Natural killer cell (primary cell): ENCODE data around the gene RAP1A. TPM values are rescaled to one million over a fixed set of nuclear protein-coding genes. Genes with fewer than 3 reads are reported as not detected.
A peak's percentile ranks its signal among the peaks of the same experiment; 100 is the strongest.

Experiments used
- ATAC-seq, 3 donors: fragments of 150-1000 bp in 2 of 3; fragments of 200-7000 bp in 1 of 3; cut with Tn5 transposase; 1 replicate in 1 of 3; 2 replicates in 2 of 3; pipeline ENCODE4 v1.10.0; 2021; ENCODE audit warnings: mild to moderate bottlenecking in 2 of 3, moderate library complexity in 2 of 3
- DNase-seq, 2 donors: peaks; one replicate each; pipeline versions ENCODE4 v3.0.0 to v3.0.0-alpha.2; 2013 to 2021; ENCODE audit warnings: mixed read lengths in 1 of 2
- H3K27ac ChIP-seq: one replicate; pipeline ENCODE4 v1.5.1; 2013; ENCODE audit warnings: mild to moderate bottlenecking, low read length
- H3K27me3 ChIP-seq: one replicate; pipeline ENCODE4 v1.6.1; 2013; ENCODE audit warnings: low read length; ENCODE audit not compliant: control insufficient read depth, insufficient read depth
- H3K36me3 ChIP-seq: one replicate; pipeline ENCODE4 v1.6.1; 2013; ENCODE audit warnings: low read length; ENCODE audit not compliant: control insufficient read depth, insufficient read depth
- H3K4me1 ChIP-seq: one replicate; pipeline ENCODE4 v1.6.1; 2013; ENCODE audit warnings: low read length; ENCODE audit not compliant: control insufficient read depth, insufficient read depth
- H3K4me3 ChIP-seq: one replicate; pipeline ENCODE4 v1.5.1; 2013; ENCODE audit warnings: low read length
- H3K9me3 ChIP-seq: one replicate; pipeline ENCODE4 v1.6.1; 2013; ENCODE audit warnings: low read length; ENCODE audit not compliant: control insufficient read depth, insufficient read depth
- H3K27ac Mint-ChIP-seq, 2 donors: one replicate each; pipeline ENCODE4 v1.8.0; 2022; ENCODE audit warnings: mild to moderate bottlenecking in 2 of 2, mixed read lengths in 2 of 2, moderate library complexity in 1 of 2
- H3K27me3 Mint-ChIP-seq, 2 donors: one replicate each; pipeline ENCODE4 v1.8.0; 2022; ENCODE audit warnings: low read depth in 2 of 2, mixed read lengths in 2 of 2
- H3K36me3 Mint-ChIP-seq: one replicate; pipeline ENCODE4 v1.8.0; 2022; ENCODE audit warnings: mixed read lengths
- H3K4me1 Mint-ChIP-seq, 2 donors: one replicate each; pipeline ENCODE4 v1.8.0; 2022; ENCODE audit warnings: mixed read lengths in 2 of 2
- H3K4me3 Mint-ChIP-seq: one replicate; pipeline ENCODE4 v1.8.0; 2022; ENCODE audit warnings: mild to moderate bottlenecking, moderate library complexity, mixed read lengths
- H3K9me3 Mint-ChIP-seq, 2 donors: one replicate each; pipeline ENCODE4 v1.8.0; 2022; ENCODE audit warnings: mixed read lengths in 2 of 2
- WGBS: methylation state at CpG from one replicate; pipeline ENCODE4 v1.1.7; 2013; ENCODE audit warnings: missing lambda C conversion rate; ENCODE audit not compliant: insufficient coverage; 5-methylcytosine and 5-hydroxymethylcytosine counted together
- intact Hi-C: fragments of 100-400 bp; cut with micrococcal nuclease; formaldehyde crosslinking; loops from one replicate; pipeline ENCODE4 v1.14.2; 2022
- total RNA-seq, 4 donors: library from RNA; stranded (reverse); fragments of 120-200 nt in 1 of 4; gene quantifications; one replicate each; pipeline versions ENCODE4 v1.2.3 to v1.2.4, GENCODE V29; 2013 to 2022
- TF ChIP-seq, protein P1 (sequence below): fragments of 200-600 bp; IDR thresholded peaks from one replicate; pipeline ENCODE4 v1.8.0; 2022; ENCODE audit warnings: antibody characterized with exemption

The RAP1A gene
- total RNA-seq, 3 donors from 2014 or later (not counting 1 experiment from before 2014, with no cell fraction given): 83.7 to 112 (median 104) TPM

DNA sequence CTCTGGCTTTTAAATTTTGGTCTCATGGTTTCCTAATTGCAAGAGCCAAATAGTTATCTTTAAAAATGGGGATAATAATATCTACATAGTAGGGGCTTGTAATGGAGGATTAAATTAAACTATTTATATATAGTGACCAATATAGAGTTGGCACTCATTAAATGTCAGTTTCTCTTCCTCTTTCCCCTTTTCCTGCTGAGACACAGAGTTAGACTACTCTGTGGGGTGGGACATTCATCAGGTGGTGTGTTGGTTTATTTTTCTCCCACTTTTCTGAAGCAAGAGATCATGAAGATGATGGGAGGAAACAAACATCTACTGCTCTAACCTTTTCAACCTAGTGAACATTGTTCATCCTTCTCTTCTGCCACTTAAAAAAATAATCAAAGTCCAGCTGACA lies 17.3 kb upstream of the RAP1A start:
- Mint-ChIP-seq H3K27me3 (no peaks in the 10 kb centered on the region), H3K27ac (peak overlapping the region; percentile 85 to 89), H3K4me1 (peaks cover 65 to 79% of the 10 kb centered on the region in 2 donors), H3K9me3 (no peaks in the 10 kb centered on the region), H3K4me3 (no peak overlapping the region), H3K36me3 (no peaks in the 10 kb centered on the region)
- DNase-seq (no peak), ATAC-seq (no peak)
- H3K4me3 ChIP-seq: no peak overlapping the region
- peak overlapping the region; percentile 3 for H3K27ac ChIP-seq
- intact Hi-C loops: no loop called here
- H3K4me1 ChIP-seq: peaks cover 58% of the 10 kb centered on the region
- H3K9me3 ChIP-seq: no peaks in the 10 kb centered on the region
- no peaks in the 10 kb centered on the region for H3K36me3 ChIP-seq
- no peaks in the 10 kb centered on the region for H3K27me3 ChIP-seq
- TF ChIP-seq, protein P1, sequence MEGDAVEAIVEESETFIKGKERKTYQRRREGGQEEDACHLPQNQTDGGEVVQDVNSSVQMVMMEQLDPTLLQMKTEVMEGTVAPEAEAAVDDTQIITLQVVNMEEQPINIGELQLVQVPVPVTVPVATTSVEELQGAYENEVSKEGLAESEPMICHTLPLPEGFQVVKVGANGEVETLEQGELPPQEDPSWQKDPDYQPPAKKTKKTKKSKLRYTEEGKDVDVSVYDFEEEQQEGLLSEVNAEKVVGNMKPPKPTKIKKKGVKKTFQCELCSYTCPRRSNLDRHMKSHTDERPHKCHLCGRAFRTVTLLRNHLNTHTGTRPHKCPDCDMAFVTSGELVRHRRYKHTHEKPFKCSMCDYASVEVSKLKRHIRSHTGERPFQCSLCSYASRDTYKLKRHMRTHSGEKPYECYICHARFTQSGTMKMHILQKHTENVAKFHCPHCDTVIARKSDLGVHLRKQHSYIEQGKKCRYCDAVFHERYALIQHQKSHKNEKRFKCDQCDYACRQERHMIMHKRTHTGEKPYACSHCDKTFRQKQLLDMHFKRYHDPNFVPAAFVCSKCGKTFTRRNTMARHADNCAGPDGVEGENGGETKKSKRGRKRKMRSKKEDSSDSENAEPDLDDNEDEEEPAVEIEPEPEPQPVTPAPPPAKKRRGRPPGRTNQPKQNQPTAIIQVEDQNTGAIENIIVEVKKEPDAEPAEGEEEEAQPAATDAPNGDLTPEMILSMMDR: no peak

DNA sequence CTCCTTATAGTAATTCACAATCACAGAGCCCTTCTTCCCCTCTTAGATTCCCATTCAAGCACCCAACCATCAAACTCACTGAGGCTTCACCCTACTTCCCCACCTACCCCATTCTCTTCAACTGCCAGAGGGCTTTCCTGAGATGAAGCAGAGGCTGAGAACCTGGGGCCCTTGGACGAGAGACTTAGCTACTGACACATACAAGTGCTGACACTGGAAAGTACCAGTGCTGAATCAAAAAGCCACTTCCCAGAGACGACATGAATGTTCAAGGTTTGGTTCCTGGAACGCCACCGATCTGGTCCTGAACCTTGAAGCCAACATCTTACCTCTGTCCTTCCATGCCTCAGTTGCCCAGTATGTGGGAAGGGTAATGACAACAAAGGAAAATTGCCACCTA lies 16.6 kb upstream of the RAP1A start:
- H3K27ac Mint-ChIP-seq: peak overlapping the region; percentile 85 to 89
- intact Hi-C loops: no loop called here
- DNase-seq (peak in 1 of 2 donors; percentile 46), ATAC-seq (no peak)
- Histone ChIP-seq H3K27me3 (no peaks in the 10 kb centered on the region), H3K27ac (peak overlapping the region; percentile 3), H3K4me3 (no peak overlapping the region), H3K9me3 (no peaks in the 10 kb centered on the region), H3K36me3 (no peaks in the 10 kb centered on the region), H3K4me1 (peaks cover 53% of the 10 kb centered on the region)
- no peak overlapping the region for H3K4me3 Mint-ChIP-seq
- H3K36me3 Mint-ChIP-seq: no peaks in the 10 kb centered on the region
- TF ChIP-seq, protein P1: no peak
- H3K9me3 Mint-ChIP-seq: no peaks in the 10 kb centered on the region
- H3K4me1 Mint-ChIP-seq: peaks cover 58 to 72% of the 10 kb centered on the region in 2 donors
- no peaks in the 10 kb centered on the region for H3K27me3 Mint-ChIP-seq
- 69% methylated on average over 2 of the region's 4 CpGs for WGBS

DNA sequence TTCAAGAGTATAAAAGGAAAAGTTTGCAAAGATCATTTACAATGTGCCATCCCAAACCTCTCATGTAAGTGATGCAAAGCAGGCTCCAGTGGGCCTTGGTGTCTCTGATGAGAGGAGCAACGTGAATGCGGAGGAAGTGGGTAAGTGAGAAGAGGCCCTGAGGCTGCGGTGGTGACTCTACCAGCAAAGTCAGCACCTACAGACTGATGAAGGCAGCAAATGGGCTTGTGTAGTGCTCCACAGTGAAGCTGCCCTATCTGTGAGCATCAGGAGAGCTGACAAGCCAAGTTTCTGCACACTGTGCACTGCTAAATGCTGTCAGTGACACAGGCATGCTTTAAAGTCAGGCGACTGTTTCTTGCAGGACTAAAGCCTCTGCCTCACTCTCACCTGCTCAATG lies 15.6 kb upstream of the RAP1A start:
- no peaks in the 10 kb centered on the region for H3K9me3 Mint-ChIP-seq

More for the DNA sequence above, 15.6 kb upstream of the RAP1A start:
- DNase-seq (peak; percentile 62 to 90), ATAC-seq (peak; percentile 94 to 99 (median 96))
- 7% methylated on average over 4 of the region's 4 CpGs for WGBS
- intact Hi-C loops: no loop called here
- TF ChIP-seq, protein P1: no peak
- Histone ChIP-seq H3K9me3 (no peaks in the 10 kb centered on the region), H3K27ac (peak overlapping the region; percentile 23), H3K4me1 (peaks cover 46% of the 10 kb centered on the region), H3K27me3 (no peaks in the 10 kb centered on the region), H3K4me3 (no peak overlapping the region), H3K36me3 (no peaks in the 10 kb centered on the region)
- Mint-ChIP-seq H3K4me3 (peak overlapping the region; percentile 63), H3K27me3 (no peaks in the 10 kb centered on the region), H3K27ac (peak overlapping the region; percentile 85 to 89), H3K4me1 (peaks cover 48 to 62% of the 10 kb centered on the region in 2 donors), H3K36me3 (no peaks in the 10 kb centered on the region)
